Inferior parietal cortex (tissue), 1 donor: Measurements from ENCODE around the gene OTUD5.

ENCODE experiments used
- DNase-seq: peaks from one replicate; pipeline ENCODE4 v3.0.0-alpha.2; 2016; ENCODE audit errors: extremely low spot score

The OTUD5 gene

GRCh38 chrX:48911412-48912182, 45.8 kb downstream of the OTUD5 start, which contains the start of gene SLC35A2:
SLC35A2 (minus strand) TSS chrX:48911646; CDS start chrX:48911636, 10 bp downstream.
- peak; percentile 78 for DNase-seq

- DNase-seq: no peak
Measured at GRCh38 chrX:48910926-48911411, 46.4 kb downstream of the OTUD5 start.

- DNase-seq: no peak
Measured at GRCh38 chrX:48909703-48910294, 47.6 kb downstream of the OTUD5 start.

- DNase-seq: no peak
Measured at GRCh38 chrX:48908600-48908999, 48.8 kb downstream of the OTUD5 start.

- DNase-seq: no peak
Measured at GRCh38 chrX:48905090-48905790, 52.2 kb downstream of the OTUD5 start.

GRCh38 chrX:48904626-48905025, 52.8 kb downstream of the OTUD5 start:
- no peak for DNase-seq

GRCh38 chrX:48904180-48904579, 53.2 kb downstream of the OTUD5 start:
- DNase-seq: no peak

GRCh38 chrX:48903290-48903689, 54.1 kb downstream of the OTUD5 start:
- DNase-seq: no peak

- DNase-seq: no peak
Measured at GRCh38 chrX:48902776-48903175, 54.6 kb downstream of the OTUD5 start.

- DNase-seq: no peak
Measured at GRCh38 chrX:48902135-48902534, 55.3 kb downstream of the OTUD5 start.

GRCh38 chrX:48901069-48901468, 56.3 kb downstream of the OTUD5 start:
- no peak for DNase-seq

GRCh38 chrX:48899078-48899410, 58.4 kb downstream of the OTUD5 start:
- no peak for DNase-seq

GRCh38 chrX:48897625-48898306, 59.6 kb downstream of the OTUD5 start, which contains the start of the genes PQBP1 and TIMM17B:
PQBP1 (plus strand) TSS chrX:48897930; CDS start chrX:48898510, 580 bp downstream.
TIMM17B (minus strand) TSS chrX:48897768; CDS start chrX:48897749, 19 bp downstream.
- peak; percentile 94 for DNase-seq

GRCh38 chrX:48897157-48897624, 60.2 kb downstream of the OTUD5 start:
- DNase-seq: peak; percentile 31

- DNase-seq: no peak
Measured at GRCh38 chrX:48896611-48897011, 60.8 kb downstream of the OTUD5 start.

- DNase-seq: no peak
Measured at GRCh38 chrX:48894891-48895290, 62.5 kb downstream of the OTUD5 start.

- DNase-seq: no peak
Measured at GRCh38 chrX:48893556-48894348, 63.7 kb downstream of the OTUD5 start.

GRCh38 chrX:48892896-48893295, 64.5 kb downstream of the OTUD5 start:
- DNase-seq: no peak

- DNase-seq: peak; percentile 78
Measured at GRCh38 chrX:48891402-48892288, 65.8 kb downstream of the OTUD5 start.

- no peak for DNase-seq
Measured at GRCh38 chrX:48890934-48891401, 66.4 kb downstream of the OTUD5 start.
